ENCODE data around the gene SPIC. TPM values are rescaled to one million over a fixed set of nuclear protein-coding genes. Genes with fewer than 3 reads are reported as not detected.

SPIC gene
- total and polyA plus RNA-seq, 2 donors (not counting 3 experiments of a cell fraction or from before 2014, with no cell fraction given) = not detected

- H3K4me2 ChIP-seq (ENCODE audit: insufficient read depth, low read length) = no peak overlapping the region
- CTCF ChIA-PET = interaction anchor here (1.7 kb wide), 1 partner anchor 18 kb away, joined by 5 read pairs; no protein-coding TSS in a partner anchor
- H3K9ac ChIP-seq (replicated peaks; ENCODE audit: extremely low read depth, insufficient read depth, low read length) = no peak overlapping the region
- POLR2A ChIA-PET = no interaction called here
- no peaks in the 10 kb centered on the region for H3K79me2 ChIP-seq (ENCODE audit: control insufficient read depth, insufficient read depth, low read length)
- no peaks in the 10 kb centered on the region for H3K36me3 ChIP-seq (ENCODE audit: control insufficient read depth in 2 of 2, extremely low read depth in 1 of 2, insufficient read depth in 2 of 2, low read length in 2 of 2)
- H3K9me3 ChIP-seq (replicated peaks; ENCODE audit: control insufficient read depth, insufficient read depth, low read length) = no peaks in the 10 kb centered on the region
- TF ChIP-seq POLR2AphosphoS5 (IDR thresholded peaks at IDR 0.05; ENCODE audit: insufficient read depth, low read depth, low read length) = no peak
- TF ChIP-seq POLR2A (IDR thresholded peaks at IDR 0.05; ENCODE audit: low read depth, low read length) = no peak
- TF ChIP-seq GATA2 (IDR thresholded peaks at IDR 0.05; ENCODE audit: insufficient read depth, insufficient read length, low read depth, low read length) = no peak
- TF ChIP-seq MAX (IDR thresholded peaks at IDR 0.05; ENCODE audit: insufficient read depth, insufficient read length) = no peak
- TF ChIP-seq EZH2 (IDR thresholded peaks at IDR 0.05; ENCODE audit: borderline replicate concordance, low read depth, low read length, severe bottlenecking) = no peak
- TF ChIP-seq CTCF (IDR thresholded peaks at IDR 0.05; ENCODE audit: extremely low read depth in 1 of 2, insufficient read depth in 1 of 2, low read depth in 1 of 2, low read length in 2 of 2) = no peak
- TF ChIP-seq MYC (IDR thresholded peaks at IDR 0.05; ENCODE audit: low read depth, low read length) = no peak
- TF ChIP-seq FOS (IDR thresholded peaks at IDR 0.05; ENCODE audit: borderline replicate concordance, insufficient read depth, low read length) = no peak
- TF ChIP-seq JUN (IDR thresholded peaks at IDR 0.05; ENCODE audit: borderline replicate concordance, insufficient read depth, insufficient read length, low read depth) = no peak
- no peaks in the 10 kb centered on the region for H4K20me1 ChIP-seq (replicated peaks; ENCODE audit: control insufficient read depth, extremely low read depth, insufficient read depth, low read length)
- H3K4me1 ChIP-seq (ENCODE audit: control insufficient read depth, extremely low read depth, insufficient read depth, low read length) = no peaks in the 10 kb centered on the region
- H3K4me3 ChIP-seq (replicated peaks in 1 of 3; ENCODE audit: insufficient read depth in 1 of 3, low read depth in 1 of 3, low read length in 3 of 3) = no peak overlapping the region
- no peaks in the 10 kb centered on the region for H3K27me3 ChIP-seq (ENCODE audit: control insufficient read depth in 2 of 2, insufficient read depth in 2 of 2, low read length in 2 of 2)
- intact Hi-C loops (cut with micrococcal nuclease) (no loop called here), dilution Hi-C loops (cut with MboI; ENCODE audit: extremely low pct_ligation_motif_present, low sequenced_read_pairs) (no loop called here)
- no peak overlapping the region for H3K27ac ChIP-seq (ENCODE audit: insufficient read depth, low read depth, low read length)
- H2AFZ ChIP-seq (ENCODE audit: low read depth, low read length) = no peak overlapping the region
- BruUV-seq (replicated peaks) = no TSS peak
- DNase-seq (ENCODE audit: low read depth, low spot score) (no peak), FAIRE-seq (no peak)
- H3K9me1 ChIP-seq (replicated peaks; ENCODE audit: control insufficient read depth, extremely low read depth, insufficient read depth, low read length) = no peaks in the 10 kb centered on the region
These were observed 26.4 kb downstream of the SPIC start for GRCh38 chr12:101501410-101501995.

Measured in endothelial cell of umbilical vein (primary cell).